ENCODE data around the gene SH3GL3.

Gene SH3GL3

DNA sequence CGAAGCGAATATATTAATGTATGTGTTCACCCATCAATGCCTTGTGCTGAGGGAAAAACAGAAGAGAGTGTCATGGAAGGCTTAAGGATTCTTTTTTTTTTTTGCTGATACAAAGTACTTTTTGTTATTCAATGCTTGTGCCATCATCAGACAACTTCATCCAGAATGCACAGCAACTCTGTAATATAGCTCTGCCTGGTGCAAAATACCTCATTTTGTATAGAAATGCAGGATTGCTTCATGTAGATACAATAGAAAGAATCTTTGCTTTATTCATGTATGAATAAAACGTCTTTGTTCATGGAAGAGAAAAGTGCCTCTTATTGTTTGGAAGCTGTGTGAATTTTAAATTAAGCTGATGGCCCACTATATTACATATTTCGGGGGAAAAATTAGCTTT, 62.9 kb downstream of the SH3GL3 start:
- no peak for FAIRE-seq

DNA sequence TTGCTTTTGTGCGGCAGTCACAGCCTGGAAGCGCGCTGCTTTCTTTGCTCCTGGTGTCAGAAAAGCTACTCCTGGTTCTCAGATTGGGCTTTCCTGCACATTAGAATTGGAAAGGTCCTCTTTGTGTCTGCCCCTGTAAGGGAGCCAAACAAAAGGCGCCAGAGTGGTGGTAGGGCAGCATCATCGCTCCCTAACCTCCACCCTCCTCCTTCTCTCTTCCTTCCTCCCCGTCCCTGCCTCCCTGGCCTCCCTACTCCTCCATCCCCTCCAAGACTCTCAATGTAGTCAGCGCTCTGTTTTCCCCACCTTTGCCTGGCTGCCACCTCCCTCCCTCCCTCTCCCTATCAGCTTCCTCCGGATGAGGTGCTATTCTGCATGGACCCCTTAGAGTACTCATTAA, 65.3 kb downstream of the SH3GL3 start:
- no peak for FAIRE-seq

DNA sequence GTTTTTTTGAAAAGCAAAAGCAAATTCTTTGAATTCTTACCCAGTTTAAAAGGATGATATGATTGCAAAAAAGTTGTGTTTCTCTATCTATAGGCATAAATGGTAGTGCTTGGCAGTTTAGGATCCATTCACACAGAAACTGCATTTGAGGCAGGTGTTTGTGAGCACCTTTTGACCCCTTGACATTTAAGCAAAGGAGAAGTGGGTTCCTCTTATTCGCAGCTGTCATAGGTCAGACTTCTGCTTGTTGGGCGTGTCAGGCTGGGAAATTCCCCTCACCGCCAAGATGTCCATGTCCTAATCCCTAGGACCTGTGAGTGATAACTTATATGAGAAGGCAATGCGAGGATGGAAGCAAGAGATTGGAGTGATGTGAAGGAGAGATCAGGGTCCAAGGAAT, 67.4 kb downstream of the SH3GL3 start:
- no peak for FAIRE-seq

DNA sequence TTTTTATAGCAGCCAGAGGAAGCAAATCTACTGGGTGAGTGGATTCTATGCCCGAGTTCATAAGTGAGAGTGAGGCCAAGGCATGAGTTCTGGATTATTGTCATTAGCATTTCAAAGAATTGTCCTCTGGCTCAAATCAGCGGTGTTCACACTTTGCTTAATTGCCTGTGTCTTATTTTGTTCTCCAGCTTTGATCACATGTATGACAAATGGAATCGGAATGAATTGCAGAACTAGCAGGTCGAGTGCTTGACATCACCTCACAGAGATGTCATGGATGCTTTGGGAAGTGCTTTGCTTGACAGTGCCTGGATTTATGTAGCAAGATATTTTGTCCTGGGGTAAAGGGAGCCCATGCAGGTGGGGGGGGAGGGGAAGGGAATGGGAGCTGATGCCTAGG, 68.0 kb downstream of the SH3GL3 start:
- no peak for FAIRE-seq

DNA sequence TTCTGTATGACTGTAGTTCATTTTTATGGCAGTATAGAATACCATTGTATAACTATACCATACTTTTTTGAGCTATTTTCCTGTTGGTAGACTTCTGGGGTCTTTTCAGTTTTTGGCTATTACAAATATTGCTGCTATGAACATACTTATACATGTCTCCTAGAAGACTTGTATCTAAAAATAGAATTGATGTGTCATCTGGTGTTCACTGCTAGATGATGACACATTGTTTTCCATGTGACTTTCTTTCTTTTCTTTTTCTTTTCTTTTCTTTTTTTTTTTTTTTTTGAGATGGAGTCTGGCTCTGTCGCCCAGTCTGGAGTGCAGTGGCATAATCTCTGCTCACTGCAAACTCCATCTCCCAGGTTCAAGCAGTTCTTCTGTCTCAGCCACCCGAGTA, 69.8 kb downstream of the SH3GL3 start:
- no peak for FAIRE-seq

DNA sequence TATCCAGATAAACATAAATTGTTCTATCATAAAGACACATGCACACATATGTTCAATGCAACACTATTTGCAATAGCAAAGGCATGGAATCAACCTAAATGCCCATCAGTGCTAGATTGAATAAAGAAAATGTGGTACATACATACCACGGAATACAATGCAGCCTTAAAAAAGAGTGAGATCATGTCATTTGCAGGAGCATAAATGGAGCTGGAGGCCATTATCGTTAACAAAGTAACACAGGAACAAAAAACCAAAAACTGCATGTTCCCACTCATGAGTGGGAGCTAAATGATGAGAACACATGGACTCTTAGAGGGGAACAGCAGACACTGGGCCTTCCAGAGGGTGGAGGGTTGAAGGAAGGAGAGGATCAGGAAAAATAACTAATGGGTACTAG, 79.2 kb downstream of the SH3GL3 start:
- FAIRE-seq, result no peak

DNA sequence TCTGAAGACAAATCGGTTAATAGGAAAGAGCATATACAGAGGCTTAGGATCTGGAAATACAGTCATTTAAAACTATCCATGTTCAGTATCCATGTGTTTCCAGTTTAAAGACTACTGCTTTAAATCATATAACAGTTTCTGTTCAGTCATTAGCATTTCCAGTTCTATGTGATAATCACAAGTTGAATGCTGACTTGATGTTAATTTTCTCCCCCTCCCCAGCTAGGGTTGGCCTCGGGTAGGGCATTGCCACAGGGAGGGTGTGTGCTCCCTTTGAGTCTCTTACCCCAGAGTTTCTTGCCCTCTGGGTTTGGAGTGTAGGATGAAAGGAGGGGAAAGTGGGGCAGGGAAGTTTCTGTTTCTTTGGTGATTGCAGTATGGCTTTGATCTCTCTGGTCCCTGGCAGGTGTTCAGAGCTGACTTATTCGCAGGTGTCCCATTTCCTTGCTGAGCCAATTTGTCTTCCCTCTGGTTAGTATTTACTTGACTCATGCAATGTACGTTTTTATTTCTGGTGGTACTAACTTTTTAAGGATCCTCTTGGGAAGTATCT, 86.3 kb downstream of the SH3GL3 start:
- no peak for FAIRE-seq

DNA sequence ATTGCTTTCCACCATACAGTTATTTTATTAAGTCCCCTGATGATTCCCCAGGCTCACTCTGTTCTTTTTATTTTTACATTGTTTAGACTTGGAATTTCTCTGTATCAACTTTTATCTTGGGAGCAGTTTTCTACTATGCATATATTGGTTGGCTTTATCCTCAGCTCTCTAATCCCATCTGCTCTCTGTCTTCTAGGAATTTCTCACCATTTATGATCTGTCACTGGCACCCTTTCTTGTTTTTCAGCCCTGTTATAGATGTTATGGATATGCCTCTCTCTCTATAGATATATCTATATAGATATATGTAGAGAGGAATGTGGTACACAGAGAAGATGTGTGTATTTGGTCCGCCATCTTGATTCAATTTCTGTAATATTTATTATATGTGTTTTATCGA, 90.5 kb downstream of the SH3GL3 start:
- no peak for FAIRE-seq

DNA sequence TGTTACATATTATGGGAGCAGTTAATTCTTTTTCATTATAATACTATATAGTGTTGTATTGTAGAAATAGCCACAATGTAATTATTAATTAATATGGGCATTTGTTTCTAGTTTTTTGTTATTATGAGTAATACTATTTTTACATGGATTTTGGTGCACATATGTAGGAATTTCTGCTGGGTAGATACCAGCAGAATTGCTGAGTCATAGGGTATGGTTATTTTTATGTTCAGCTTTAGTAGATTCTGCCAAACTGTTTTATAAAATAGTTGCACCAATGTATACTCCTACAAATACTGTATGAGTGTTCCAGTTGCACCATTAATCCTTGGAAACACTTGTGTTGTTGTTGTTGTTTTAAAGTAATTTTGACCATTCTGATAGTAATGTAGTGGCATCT, 91.5 kb downstream of the SH3GL3 start:
- no peak for FAIRE-seq

DNA sequence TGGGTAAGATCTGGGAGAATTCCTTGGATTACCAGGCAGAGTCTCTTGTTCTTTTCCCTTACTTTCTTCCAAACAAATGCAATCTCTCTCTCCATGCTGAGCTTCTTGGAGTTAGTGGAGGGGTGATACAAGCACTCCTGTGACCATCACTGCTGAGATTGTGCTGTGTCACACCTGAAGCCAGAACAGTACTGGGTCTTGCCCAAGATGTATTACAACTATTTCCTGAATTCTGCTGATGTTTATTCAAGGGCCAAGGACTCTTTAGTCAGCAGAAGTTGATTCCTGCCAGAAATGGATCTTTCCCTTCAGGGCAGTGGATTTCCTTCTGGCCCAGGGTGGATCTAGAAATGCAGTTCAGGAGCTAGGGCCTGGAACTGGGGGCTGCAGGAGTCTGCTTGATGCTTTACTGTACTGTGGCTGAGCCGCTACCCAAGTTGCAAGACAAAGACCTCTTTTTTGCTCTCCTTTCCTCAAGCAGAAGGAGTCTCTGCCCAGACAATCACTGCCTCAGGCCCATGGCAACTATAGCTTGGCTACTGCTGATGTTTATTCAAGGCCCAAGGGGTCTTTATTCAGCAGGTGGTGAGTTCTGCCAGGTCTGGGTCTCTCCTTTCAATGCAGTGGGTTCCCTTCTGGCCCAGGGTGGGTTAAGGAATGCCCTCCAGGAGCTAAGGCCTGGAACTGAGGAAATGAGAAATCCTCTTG, 98.8 kb downstream of the SH3GL3 start:
- FAIRE-seq, result no peak

DNA sequence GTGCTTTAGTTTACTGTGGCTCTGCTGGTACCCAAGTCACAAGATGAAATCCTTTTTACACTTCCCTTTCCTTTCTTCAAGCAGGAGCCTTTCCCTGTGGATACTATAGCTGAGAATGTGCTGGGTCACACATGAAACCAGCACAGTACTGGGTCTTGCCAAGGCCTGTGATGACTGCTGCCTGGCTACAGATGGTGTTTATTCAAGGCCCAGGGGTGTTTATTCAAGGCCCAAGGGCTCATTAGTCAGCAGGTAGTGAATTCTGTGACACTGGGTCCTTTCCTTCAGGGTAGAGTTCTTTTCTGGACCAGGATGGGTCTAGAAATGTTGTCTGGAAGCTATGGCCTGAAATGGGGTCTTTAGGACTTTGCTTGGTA, 99.4 kb downstream of the SH3GL3 start:
- FAIRE-seq, result no peak

DNA sequence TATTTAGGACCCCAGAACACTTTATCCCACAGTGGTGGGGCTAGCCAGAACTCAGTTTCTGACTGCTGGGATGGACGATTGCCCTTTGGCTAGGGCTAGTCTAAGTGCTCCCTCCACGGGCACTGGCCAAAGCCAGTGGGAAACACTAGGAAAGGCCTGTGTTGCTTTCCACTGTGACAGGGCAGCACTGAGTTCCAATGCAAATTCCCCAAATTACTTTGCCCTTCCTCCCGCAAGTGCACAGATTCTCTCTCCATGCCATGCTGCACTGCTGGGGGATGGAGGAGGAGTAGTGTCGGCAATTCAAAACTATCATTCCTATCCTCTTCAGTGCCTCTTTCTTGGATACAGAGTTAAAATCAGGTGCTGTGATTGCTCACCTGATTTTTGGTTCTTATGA, 100.0 kb downstream of the SH3GL3 start:
- FAIRE-seq, result no peak

DNA sequence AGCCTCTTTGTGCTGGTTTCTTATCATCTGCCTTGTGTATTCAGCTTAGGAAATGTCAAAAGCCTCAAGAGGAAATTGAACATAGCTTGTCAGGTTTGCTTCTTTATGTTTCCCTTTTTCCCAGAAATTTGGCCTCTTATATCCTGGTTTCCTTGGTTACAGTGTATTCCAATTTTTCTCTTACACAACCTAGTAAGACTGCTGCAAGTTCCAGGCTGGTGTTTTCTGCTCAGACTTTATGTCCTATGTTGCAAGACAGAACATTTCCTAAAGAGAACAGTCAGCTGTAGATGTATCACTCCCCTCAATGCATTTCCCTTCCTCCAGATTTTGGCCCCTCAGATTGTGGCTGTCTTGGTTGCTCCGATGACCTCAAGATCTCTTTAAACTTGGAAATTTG, 102.5 kb downstream of the SH3GL3 start:
- FAIRE-seq, result no peak

DNA sequence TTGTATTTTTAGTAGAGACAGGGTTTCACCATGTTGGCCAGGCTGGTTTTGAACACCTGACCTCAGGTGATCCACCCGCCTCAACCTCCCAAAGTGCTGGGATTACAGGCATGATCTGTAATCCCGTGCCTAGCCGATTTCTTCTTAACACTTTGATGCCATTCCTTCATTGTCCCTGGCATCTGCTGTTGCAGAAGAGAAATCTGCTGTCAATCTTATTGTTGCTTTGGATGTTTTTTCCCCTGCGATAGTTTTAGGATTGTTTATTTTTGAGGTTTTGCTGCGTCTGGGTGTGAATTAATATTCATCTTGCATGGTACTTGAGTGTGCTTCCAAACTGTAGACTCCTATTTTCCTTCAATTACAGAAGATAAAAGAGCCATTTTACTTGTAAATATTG, 107.4 kb downstream of the SH3GL3 start:
- FAIRE-seq, result no peak

DNA sequence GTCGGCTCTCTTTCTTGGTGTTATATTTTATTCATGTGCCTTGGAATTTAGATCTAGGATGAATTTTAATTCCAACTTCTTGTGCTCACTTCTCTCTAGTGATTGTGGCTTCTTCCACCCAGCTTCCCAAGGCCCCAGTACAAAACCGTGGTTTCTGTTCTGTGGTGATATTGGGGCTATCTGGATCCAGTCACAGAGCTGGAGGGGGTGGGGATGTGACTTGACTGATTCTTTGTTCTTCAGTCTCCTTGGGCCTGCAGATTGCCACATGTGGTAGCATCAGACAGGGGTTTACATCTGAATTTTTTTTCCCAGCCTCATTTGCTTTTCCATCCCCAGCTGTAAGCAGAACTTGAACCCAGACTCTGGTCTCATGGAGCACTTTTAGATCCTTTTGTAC, 108.2 kb downstream of the SH3GL3 start:
- no peak for FAIRE-seq

DNA sequence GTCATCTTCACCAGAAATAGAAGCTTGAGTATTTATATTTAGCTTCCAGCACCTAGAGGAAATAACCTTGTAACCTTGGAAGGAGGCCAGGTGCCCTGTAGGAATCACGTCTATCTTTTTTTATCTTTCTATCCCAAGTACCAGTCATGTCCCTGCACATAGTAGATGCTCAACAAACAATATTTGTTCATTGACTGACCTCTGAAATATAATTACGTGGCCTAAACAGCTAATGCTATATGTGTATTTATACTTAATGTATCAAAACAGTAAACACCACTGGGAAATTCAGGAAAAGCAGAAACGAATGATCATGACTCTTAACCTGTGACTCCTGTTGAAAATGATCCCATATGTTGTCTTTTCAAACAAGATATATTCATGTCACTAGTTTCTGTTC, 108.9 kb downstream of the SH3GL3 start:
- FAIRE-seq, result no peak

DNA sequence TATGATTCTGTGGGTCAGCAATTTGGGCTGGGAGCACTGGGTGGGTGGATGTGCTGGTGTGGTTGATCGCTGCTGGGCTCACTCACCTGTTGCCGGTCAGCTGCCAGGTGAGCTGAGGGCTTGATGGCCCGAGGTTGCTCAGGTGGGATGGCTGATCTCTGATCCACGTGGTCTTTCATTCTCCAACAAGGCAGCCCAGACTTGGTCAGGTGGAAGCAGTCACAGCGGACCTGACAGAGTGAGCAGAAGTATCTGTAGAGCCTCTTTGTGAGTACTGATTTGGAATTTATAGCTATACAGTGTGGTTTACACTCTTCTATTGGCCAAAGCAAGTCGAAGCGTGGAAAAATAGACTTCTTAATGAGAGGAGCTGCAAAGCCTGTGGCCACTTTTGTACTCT, 109.6 kb downstream of the SH3GL3 start:
- FAIRE-seq, result no peak

DNA sequence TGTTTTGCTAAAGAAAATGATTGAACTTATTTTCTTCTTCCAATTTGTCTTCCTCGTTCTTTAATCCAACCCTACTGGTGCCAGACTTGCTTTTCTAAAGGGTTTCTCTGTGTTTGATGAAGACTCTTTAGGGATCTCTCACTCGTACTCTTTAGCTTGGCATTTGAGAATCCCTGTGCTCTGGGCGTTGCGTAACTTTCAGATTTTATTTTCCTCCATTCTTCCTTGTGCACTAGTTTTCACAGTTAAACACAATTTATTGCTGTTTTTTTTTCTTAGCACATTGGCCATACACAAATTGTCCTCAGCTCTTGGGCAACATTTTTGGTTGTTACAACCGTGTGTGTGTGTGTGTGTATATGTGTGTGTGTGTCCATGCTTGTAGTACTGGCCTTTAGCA, 111.0 kb downstream of the SH3GL3 start:
- no peak for FAIRE-seq

DNA sequence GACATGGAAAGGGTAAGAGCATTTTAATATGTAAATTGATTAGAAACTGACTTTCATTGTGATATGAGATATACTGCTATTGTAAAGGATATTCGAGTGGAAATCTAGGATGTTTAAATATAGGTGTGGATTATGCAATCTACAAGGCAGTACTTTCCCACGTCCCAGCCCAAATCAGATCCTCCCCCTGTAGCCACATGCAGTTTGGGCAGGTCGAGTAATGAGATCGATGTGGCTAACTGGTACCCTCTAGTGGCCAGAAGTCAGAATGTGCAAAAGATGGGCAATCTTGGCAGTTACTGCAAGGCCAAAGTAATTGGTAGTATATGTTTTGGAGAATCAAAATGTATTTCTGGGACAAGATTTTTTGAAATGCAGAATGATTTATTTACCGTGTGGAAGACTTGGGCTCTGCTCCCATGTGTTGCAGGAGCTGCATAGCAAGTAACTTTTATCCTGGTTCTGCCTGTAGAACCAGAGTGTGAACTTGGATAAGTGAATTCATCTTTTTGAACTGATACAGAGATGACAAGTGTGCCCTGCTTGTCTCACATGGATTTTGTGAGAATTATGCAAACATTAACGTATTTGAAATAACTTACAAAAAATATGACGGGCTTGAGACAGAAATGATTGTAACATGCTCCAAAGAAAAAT, 112.3 kb downstream of the SH3GL3 start:
- peak; percentile 4 for FAIRE-seq

DNA sequence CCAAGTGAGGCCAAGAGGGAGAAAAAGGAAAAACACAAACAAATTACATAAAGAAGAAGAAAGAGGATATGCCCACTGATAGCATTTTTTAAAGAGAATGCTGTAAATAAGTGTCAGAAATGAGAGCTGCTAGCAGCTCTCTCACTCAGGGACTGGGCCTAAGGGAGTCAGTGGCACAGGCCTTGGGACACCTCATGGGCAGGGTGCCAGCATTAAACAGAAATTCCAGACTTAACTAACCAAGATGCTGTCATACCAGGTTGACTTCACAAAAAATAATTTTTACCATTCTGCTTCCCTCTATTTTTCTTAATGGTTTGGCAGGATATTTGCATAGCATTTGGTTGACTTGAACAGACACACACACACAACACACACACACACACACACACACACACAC, 114.5 kb downstream of the SH3GL3 start:
- no peak for FAIRE-seq

DNA sequence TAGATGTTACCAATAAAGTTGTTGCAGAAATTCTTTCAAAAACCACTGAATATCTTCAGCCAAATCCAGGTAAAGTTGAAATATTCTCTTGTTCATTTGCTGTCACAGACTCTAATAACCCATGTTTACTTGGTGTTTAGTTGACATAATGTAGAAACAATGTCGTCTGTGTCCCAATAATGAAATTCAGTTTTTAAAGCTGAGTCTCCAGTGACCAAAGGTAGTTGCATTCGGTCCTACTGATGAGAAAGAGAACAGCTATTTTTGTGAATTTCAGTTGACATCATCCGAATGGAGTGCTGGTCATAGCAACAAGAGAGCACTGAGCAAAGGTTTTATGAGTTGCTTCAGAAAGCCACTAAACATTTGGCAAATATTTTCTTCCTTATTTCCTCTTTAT, 118.0 kb downstream of the SH3GL3 start:
- FAIRE-seq, result no peak

DNA sequence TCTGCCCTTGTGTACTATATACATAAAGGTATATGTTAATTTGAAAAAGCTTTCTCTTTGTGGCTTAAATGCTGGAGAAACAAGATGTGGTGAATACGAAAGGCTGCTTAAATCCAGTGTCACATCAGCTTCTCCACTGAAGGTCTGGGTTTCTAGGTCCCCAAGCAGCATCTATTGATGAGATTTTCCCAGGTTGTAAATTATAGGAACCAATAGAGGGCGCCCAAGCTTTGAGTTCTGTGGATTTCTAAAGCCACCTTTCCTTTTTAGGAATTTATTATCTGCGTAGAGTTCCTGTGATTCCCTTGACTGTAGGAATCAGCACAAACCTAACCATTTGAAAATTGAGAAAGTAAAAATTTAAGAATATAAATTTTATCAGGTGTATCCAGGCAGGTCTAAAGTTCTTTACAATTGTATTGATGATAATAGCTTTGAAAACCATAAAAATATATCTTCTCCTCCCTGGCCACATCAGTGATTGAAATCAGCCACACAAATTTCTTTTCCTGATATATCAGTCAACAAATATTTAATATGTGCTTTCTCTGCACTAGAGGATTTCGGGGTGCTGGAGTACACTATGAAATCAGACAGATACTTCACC, 118.5 kb downstream of the SH3GL3 start:
- peak; percentile 12 for FAIRE-seq

DNA sequence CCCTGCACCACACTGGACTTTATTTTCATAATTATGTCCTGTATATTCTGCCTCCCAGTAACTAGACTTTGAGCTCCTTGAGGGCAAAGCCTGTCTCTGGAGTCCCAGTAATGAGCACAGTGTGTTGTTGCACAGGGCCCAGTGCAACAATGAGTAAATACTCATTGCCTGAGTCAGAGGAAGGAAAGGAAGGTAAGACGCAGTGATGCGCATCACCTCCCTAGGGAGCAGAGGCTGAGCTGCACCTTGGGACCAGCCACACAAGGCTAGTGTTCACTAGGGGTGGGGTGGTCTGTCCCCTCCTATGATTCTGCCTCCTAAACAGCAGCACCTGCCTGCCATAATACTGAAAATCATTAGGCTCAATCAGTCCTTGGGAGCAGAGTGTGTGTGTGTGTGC, 120.2 kb downstream of the SH3GL3 start:
- FAIRE-seq, result no peak

DNA sequence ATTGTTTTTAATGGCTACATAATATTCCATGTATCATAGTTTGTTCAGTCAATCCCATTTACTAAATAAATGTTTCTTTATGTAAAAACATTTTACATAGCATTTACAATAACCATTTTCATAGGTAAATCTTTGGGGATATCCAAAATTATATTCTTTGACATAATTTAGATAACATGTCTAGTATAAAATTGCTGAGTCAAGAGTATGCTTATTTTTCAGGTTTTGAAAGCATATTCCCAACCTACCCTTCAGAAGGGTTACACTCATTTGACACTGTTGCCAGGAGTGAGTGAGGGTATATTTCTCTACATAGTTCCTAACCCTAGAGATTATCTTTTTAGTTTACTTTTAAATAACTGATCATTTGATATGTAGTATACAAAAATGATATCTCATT, 122.2 kb downstream of the SH3GL3 start:
- FAIRE-seq, result no peak
